H1 (cell line): Measurements from ENCODE around the gene ANLN. TPM values are rescaled to one million over a fixed set of nuclear protein-coding genes. Genes with fewer than 3 reads are reported as not detected.

Experiments used
- CTCF ChIA-PET: fragments of 300-600 bp; sonication (Branson Sonifier 250); formaldehyde crosslinking; loops from one replicate; lab custom pipeline; 2021; ENCODE audit not compliant: partially characterized antibody; lab: Charles Lee
- POLR2A ChIA-PET: fragments of 300-600 bp; sonication (Branson Sonifier 250); formaldehyde crosslinking; loops from one replicate; lab custom pipeline; 2021; ENCODE audit warnings: inconsistent platforms; ENCODE audit not compliant: partially characterized antibody; lab: Charles Lee
- DNase-seq, 2 experiments: peaks; one replicate each; pipeline versions ENCODE4 v3.0.0 to v3.0.0-alpha.2; 2010 to 2022; ENCODE audit warnings: low spot score in 2 of 2, low read depth in 1 of 2, mixed read lengths in 1 of 2
- FAIRE-seq: peaks from 2 replicates; lab custom pipeline; 2011; peaks lifted over from hg19 to GRCh38; lab: Jason Lieb, UNC
- H2AFZ ChIP-seq: 2 replicates; pipeline ENCODE4 v1.8.1; 2012; ENCODE audit warnings: low read length, inconsistent platforms
- H2AK5ac ChIP-seq: 2 replicates; pipeline ENCODE4 v1.6.1; 2013; ENCODE audit warnings: low read depth, low read length
- H2BK120ac ChIP-seq: replicated peaks from 2 replicates; pipeline ENCODE3; 2013; ENCODE audit warnings: low read depth, low read length, inconsistent platforms
- H2BK12ac ChIP-seq: 2 replicates; pipeline ENCODE4 v1.6.1; 2013; ENCODE audit warnings: low read depth, low read length
- H2BK15ac ChIP-seq: 2 replicates; pipeline ENCODE4 v1.6.1; 2013; ENCODE audit warnings: low read length
- H2BK20ac ChIP-seq: 2 replicates; pipeline ENCODE4 v1.6.1; 2013; ENCODE audit warnings: low read length
- H2BK5ac ChIP-seq: 2 replicates; pipeline ENCODE4 v1.6.1; 2013; ENCODE audit warnings: low read depth, low read length
- H3K14ac ChIP-seq: 2 replicates; pipeline ENCODE4 v1.6.1; 2013; ENCODE audit warnings: inconsistent platforms; ENCODE audit not compliant: insufficient read length
- H3K18ac ChIP-seq: 2 replicates; pipeline ENCODE4 v1.6.1; 2013; ENCODE audit warnings: low read length; ENCODE audit errors: extremely low read depth
- H3K23ac ChIP-seq: 2 replicates; pipeline ENCODE4 v1.6.1; 2013; ENCODE audit warnings: inconsistent platforms; ENCODE audit not compliant: insufficient read length
- H3K23me2 ChIP-seq: 2 replicates; pipeline ENCODE4 v1.6.1; 2013; ENCODE audit warnings: low read depth, low read length
- H3K27ac ChIP-seq: 2 replicates; pipeline ENCODE4 v1.6.1; 2011; ENCODE audit warnings: low read depth, low read length, inconsistent platforms
- H3K27me3 ChIP-seq, 4 experiments: replicated peaks in 1 of 4; 1 replicate in 1 of 4; 2 replicates in 3 of 4; pipeline versions ENCODE4 v1.6.1 to v1.8.1; 2011 to 2013; ENCODE audit warnings: low read length in 3 of 4, mild to moderate bottlenecking in 3 of 4, inconsistent platforms in 2 of 4, mixed read lengths in 2 of 4, moderate library complexity in 1 of 4; ENCODE audit not compliant: control insufficient read depth in 3 of 4, insufficient read depth in 3 of 4; ENCODE audit errors: extremely low read depth in 1 of 4
- H3K36me3 ChIP-seq, 4 experiments: 2 replicates each; pipeline versions ENCODE4 v1.6.1 to v1.8.1; 2011 to 2013; ENCODE audit warnings: mild to moderate bottlenecking in 4 of 4, low read length in 3 of 4, moderate library complexity in 2 of 4, control low read depth in 1 of 4, inconsistent platforms in 1 of 4; ENCODE audit not compliant: insufficient read depth in 4 of 4, control insufficient read depth in 2 of 4
- H3K4ac ChIP-seq: replicated peaks from 2 replicates; pipeline ENCODE3; 2013; ENCODE audit warnings: low read length, low read depth, mixed read lengths, inconsistent platforms; ENCODE audit not compliant: insufficient read length
- H3K4me1 ChIP-seq, 4 experiments: replicated peaks in 1 of 4; 1 replicate in 1 of 4; 2 replicates in 3 of 4; pipeline versions ENCODE4 v1.6.1 to v1.8.1; 2011 to 2013; ENCODE audit warnings: low read length in 3 of 4, inconsistent platforms in 2 of 4, mixed read lengths in 1 of 4; ENCODE audit not compliant: insufficient read depth in 4 of 4, control insufficient read depth in 3 of 4
- H3K4me2 ChIP-seq, 2 experiments: 2 replicates each; pipeline versions ENCODE4 v1.6.1 to v1.8.1; 2011 to 2013; ENCODE audit warnings: low read depth in 2 of 2, low read length in 2 of 2, control low read depth in 1 of 2, inconsistent platforms in 1 of 2, mild to moderate bottlenecking in 1 of 2; ENCODE audit not compliant: insufficient read depth in 1 of 2
- H3K4me3 ChIP-seq, 4 experiments: fragments of 200-600, 300-600 bp in 1 of 4; sonication (generic), shearing (Covaris generic), sonication (Bioruptor Twin) in 1 of 4; 2 replicates each; pipeline versions ENCODE4 v1.5.1 to v1.8.1; 2011 to 2016; ENCODE audit warnings: low read length in 4 of 4, low read depth in 3 of 4, control low read depth in 2 of 4, inconsistent platforms in 2 of 4, mild to moderate bottlenecking in 2 of 4, mixed read lengths in 1 of 4, moderate library complexity in 1 of 4; ENCODE audit not compliant: insufficient read depth in 2 of 4; ENCODE audit errors: extremely low read depth in 1 of 4
- H3K56ac ChIP-seq: replicated peaks from 2 replicates; pipeline ENCODE3; 2013; ENCODE audit warnings: low read depth, mild to moderate bottlenecking, mixed read lengths, low read length, inconsistent platforms; ENCODE audit not compliant: insufficient read length
- H3K79me1 ChIP-seq: 2 replicates; pipeline ENCODE4 v1.6.1; 2013; ENCODE audit warnings: low read depth, low read length, control low read depth
- H3K79me2 ChIP-seq, 2 experiments: 2 replicates each; pipeline versions ENCODE4 v1.6.1 to v1.8.1; 2012 to 2013; ENCODE audit warnings: low read length in 2 of 2, mild to moderate bottlenecking in 2 of 2, inconsistent platforms in 1 of 2; ENCODE audit not compliant: insufficient read depth in 2 of 2, control insufficient read depth in 1 of 2
- H3K9ac ChIP-seq, 4 experiments: replicated peaks in 1 of 4; 1 replicate in 1 of 4; 2 replicates in 3 of 4; pipeline versions ENCODE4 v1.6.1 to v1.8.1; 2011 to 2013; ENCODE audit warnings: low read depth in 3 of 4, low read length in 3 of 4, control low read depth in 2 of 4, mild to moderate bottlenecking in 2 of 4, moderate library complexity in 2 of 4, inconsistent platforms in 1 of 4; ENCODE audit errors: extremely low read depth in 1 of 4
- H3K9me3 ChIP-seq, 2 experiments: 2 replicates each; pipeline versions ENCODE4 v1.6.1 to v1.8.1; 2012 to 2013; ENCODE audit warnings: mild to moderate bottlenecking in 2 of 2, moderate library complexity in 2 of 2, control low read depth in 1 of 2, inconsistent platforms in 1 of 2, low read depth in 1 of 2, low read length in 1 of 2, mixed read lengths in 1 of 2; ENCODE audit not compliant: insufficient read depth in 2 of 2
- H4K20me1 ChIP-seq, 2 experiments: replicated peaks in 1 of 2; 2 replicates each; pipeline versions ENCODE3 to v1.8.1; 2011 to 2013; ENCODE audit warnings: inconsistent platforms in 2 of 2, low read length in 2 of 2, mild to moderate bottlenecking in 1 of 2; ENCODE audit not compliant: insufficient read depth in 2 of 2, control insufficient read depth in 1 of 2
- H4K5ac ChIP-seq: 2 replicates; pipeline ENCODE4 v1.6.1; 2013; ENCODE audit warnings: low read length, low read depth, mixed read lengths, inconsistent platforms; ENCODE audit not compliant: insufficient read length
- H4K8ac ChIP-seq: 2 replicates; pipeline ENCODE4 v1.8.0; 2013; ENCODE audit warnings: mild to moderate bottlenecking, moderate library complexity, low read length, inconsistent platforms; ENCODE audit not compliant: insufficient read depth; ENCODE audit errors: extremely low read depth
- H4K91ac ChIP-seq: replicated peaks from 2 replicates; pipeline ENCODE3; 2013; ENCODE audit warnings: low read length, mixed read lengths, inconsistent platforms; ENCODE audit not compliant: insufficient read length
- KDM4A ChIP-seq: IDR thresholded peaks from one replicate; pipeline ENCODE4 v1.7.1; 2012; ENCODE audit warnings: low read depth, mild to moderate bottlenecking, moderate library complexity, low read length, inconsistent platforms; ENCODE audit not compliant: severe bottlenecking
- SIRT6 ChIP-seq: IDR thresholded peaks from one replicate; pipeline ENCODE4 v1.7.1; 2012; ENCODE audit warnings: low read length, inconsistent platforms
- TAF1 ChIP-seq: IDR thresholded peaks from 2 replicates; pipeline ENCODE4 v1.6.1; 2011; ENCODE audit warnings: mild to moderate bottlenecking, low read depth, low read length
- TEAD4 ChIP-seq: IDR thresholded peaks from 2 replicates; pipeline ENCODE4 v1.6.1; 2012; ENCODE audit warnings: low read depth, low read length, inconsistent platforms, mixed read lengths
- WGBS, 2 experiments: shearing (Covaris generic) in 1 of 2; methylation state at CpG; one replicate each; pipeline versions ENCODE4 v1.1.6 to v1.1.7; 2013 to 2015; ENCODE audit warnings: low lambda C conversion rate in 2 of 2, mixed read lengths in 2 of 2, inconsistent platforms in 1 of 2, low coverage in 1 of 2, missing lambda C conversion rate in 1 of 2; ENCODE audit not compliant: insufficient replicate concordance in 2 of 2, insufficient coverage in 1 of 2, insufficient read length in 1 of 2; ENCODE audit errors: extremely low coverage in 1 of 2, missing lambda C conversion rate in 1 of 2; 5-methylcytosine and 5-hydroxymethylcytosine counted together
- polyA plus RNA-seq, 7 experiments: library from polyadenylated mRNA; depleted of rRNA in 3 of 7; stranded (reverse) in 5 of 7; unstranded in 2 of 7; fragments of >200 nt in 5 of 7; fragments of 200-250 nt in 2 of 7; gene quantifications; 1 replicate in 5 of 7; 2 replicates in 1 of 7; 4 replicates in 1 of 7; pipeline versions ENCODE4 v1.2.1 to v1.2.3, GENCODE V29; 2011 to 2013; ENCODE audit warnings: missing spikeins in 2 of 7, mixed read lengths in 2 of 7
- total RNA-seq: library from RNA; stranded (reverse); fragmentation: NEBNext Ultra II Directional; extraction: Animal tissue kit (Norgen Biotek cat#: 25700); gene quantifications from 2 replicates; pipeline ENCODE4 v1.2.1, GENCODE V29; 2021
- TF ChIP-seq, protein P1 (sequence below): IDR thresholded peaks from 2 replicates; pipeline ENCODE4 v1.6.1; 2011; ENCODE audit warnings: low read depth, mild to moderate bottlenecking, low read length; ENCODE audit not compliant: insufficient read depth

Gene ANLN
- total and polyA plus RNA-seq, 2 of the 8 experiments (the other 6 are each of a cell fraction or from before 2014, with no cell fraction given): 18.5 to 90.1 TPM

- Histone ChIP-seq H4K8ac (no peak overlapping the region), H3K18ac (no peak overlapping the region), H3K4me1 (no peaks in the 10 kb centered on the region), H3K27me3 (no peaks in the 10 kb centered on the region), H4K91ac (no peak overlapping the region), H2BK15ac (no peak overlapping the region), H3K27ac (no peak overlapping the region), H2AFZ (no peak overlapping the region), H2BK12ac (no peak overlapping the region), H3K4ac (no peak overlapping the region), H3K79me2 (no peaks in the 10 kb centered on the region), H3K4me2 (no peak overlapping the region), H3K56ac (no peak overlapping the region), H2BK5ac (no peak overlapping the region), H3K4me3 (no peak overlapping the region), H2BK20ac (no peak overlapping the region), H3K23ac (no peak overlapping the region), H3K14ac (no peak overlapping the region), H2BK120ac (no peak overlapping the region), H3K36me3 (no peaks in the 10 kb centered on the region), H3K23me2 (no peaks in the 10 kb centered on the region), H4K5ac (no peak overlapping the region), H4K20me1 (no peaks in the 10 kb centered on the region), H3K9ac (no peak overlapping the region), H3K79me1 (no peaks in the 10 kb centered on the region), H3K9me3 (no peaks in the 10 kb centered on the region; a peak in 1 of 4 replicates), H2AK5ac (no peak overlapping the region)
- 85% methylated on average over 2 of the region's 2 CpGs; no CpG with 5 or more reads in 1 of the 2 experiments for WGBS, 2 experiments
- ChIA-PET CTCF (interaction anchor here (1.2 to 1.8 kb wide), 3 partner anchors 20 to 198 kb away, joined by 3 to 5 read pairs (median 4); no protein-coding TSS in a partner anchor), POLR2A (no interaction called here)
- TF ChIP-seq KDM4A (no peak), SIRT6 (no peak), TAF1 (no peak), TEAD4 (no peak)
- TF ChIP-seq, protein P1, sequence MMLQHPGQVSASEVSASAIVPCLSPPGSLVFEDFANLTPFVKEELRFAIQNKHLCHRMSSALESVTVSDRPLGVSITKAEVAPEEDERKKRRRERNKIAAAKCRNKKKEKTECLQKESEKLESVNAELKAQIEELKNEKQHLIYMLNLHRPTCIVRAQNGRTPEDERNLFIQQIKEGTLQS: no peak
- no peak for DNase-seq
- FAIRE-seq: no peak
Observed at GRCh38 chr7:36468370-36469101, 78.9 kb downstream of the ANLN start.
